Measurements from ENCODE around the gene ADAMTS6. TPM values are rescaled to one million over a fixed set of nuclear protein-coding genes. Genes with fewer than 3 reads are reported as not detected.

The ADAMTS6 gene
- total RNA-seq, 1 donor: 95.9 TPM

- peak; percentile 66 for DNase-seq (ENCODE audit: low read depth)
- H3K4me3 ChIP-seq (ENCODE audit: low read depth, low read length): peak overlapping the region; percentile 76
- no peak for TF ChIP-seq CTCF (IDR thresholded peaks at IDR 0.05; ENCODE audit: insufficient read depth, low read depth, low read length)
Observed at GRCh38 chr5:65482296-65482735, 596 bp upstream of the ADAMTS6 start.

- TF ChIP-seq CTCF (IDR thresholded peaks at IDR 0.05; ENCODE audit: insufficient read depth, low read depth, low read length): no peak
- DNase-seq (ENCODE audit: low read depth): peak; percentile 26
- H3K4me3 ChIP-seq (ENCODE audit: low read depth, low read length): peak overlapping the region; percentile 76
Observed at GRCh38 chr5:65481171-65481581, 544 bp downstream of the ADAMTS6 start.

GRCh38 chr5:65480306-65480865, 1.3 kb downstream of the ADAMTS6 start:
- peak overlapping the region; percentile 76 for H3K4me3 ChIP-seq (ENCODE audit: low read depth, low read length)
- peak; percentile 2 for TF ChIP-seq CTCF (IDR thresholded peaks at IDR 0.05; ENCODE audit: insufficient read depth, low read depth, low read length)
- peak; percentile 97 for DNase-seq (ENCODE audit: low read depth)

GRCh38 chr5:65479527-65479926, 2.2 kb downstream of the ADAMTS6 start:
- no peak for TF ChIP-seq CTCF (IDR thresholded peaks at IDR 0.05; ENCODE audit: insufficient read depth, low read depth, low read length)
- no peak for DNase-seq (ENCODE audit: low read depth)
- peak overlapping the region; percentile 76 for H3K4me3 ChIP-seq (ENCODE audit: low read depth, low read length)

- TF ChIP-seq CTCF (IDR thresholded peaks at IDR 0.05; ENCODE audit: insufficient read depth, low read depth, low read length): no peak
- no peak overlapping the region for H3K4me3 ChIP-seq (ENCODE audit: low read depth, low read length)
- peak; percentile 16 for DNase-seq (ENCODE audit: low read depth)
Observed at GRCh38 chr5:65478336-65478735, 3.4 kb downstream of the ADAMTS6 start.

- no peak for TF ChIP-seq CTCF (IDR thresholded peaks at IDR 0.05; ENCODE audit: insufficient read depth, low read depth, low read length)
- no peak for DNase-seq (ENCODE audit: low read depth)
- no peak overlapping the region for H3K4me3 ChIP-seq (ENCODE audit: low read depth, low read length)
Observed at GRCh38 chr5:65475895-65476294, 5.8 kb downstream of the ADAMTS6 start.

- TF ChIP-seq CTCF (IDR thresholded peaks at IDR 0.05; ENCODE audit: insufficient read depth, low read depth, low read length): no peak
- H3K4me3 ChIP-seq (ENCODE audit: low read depth, low read length): no peak overlapping the region
- DNase-seq (ENCODE audit: low read depth): no peak
Observed at GRCh38 chr5:65475336-65475735, 6.4 kb downstream of the ADAMTS6 start.

All from fibroblast of villous mesenchyme (primary cell).